NCI-H128 (cell line): ENCODE results near the gene GIMAP5.

Source experiments
- DNase-seq: peaks from one replicate; lab custom pipeline; 2025; ENCODE audit not compliant: unreplicated experiment; lab: John Stamatoyannopoulos, UW

GIMAP5 gene

GRCh38 chr7:150734254-150734653, 3.0 kb upstream of the GIMAP5 start:
- no peak for DNase-seq

DNA sequence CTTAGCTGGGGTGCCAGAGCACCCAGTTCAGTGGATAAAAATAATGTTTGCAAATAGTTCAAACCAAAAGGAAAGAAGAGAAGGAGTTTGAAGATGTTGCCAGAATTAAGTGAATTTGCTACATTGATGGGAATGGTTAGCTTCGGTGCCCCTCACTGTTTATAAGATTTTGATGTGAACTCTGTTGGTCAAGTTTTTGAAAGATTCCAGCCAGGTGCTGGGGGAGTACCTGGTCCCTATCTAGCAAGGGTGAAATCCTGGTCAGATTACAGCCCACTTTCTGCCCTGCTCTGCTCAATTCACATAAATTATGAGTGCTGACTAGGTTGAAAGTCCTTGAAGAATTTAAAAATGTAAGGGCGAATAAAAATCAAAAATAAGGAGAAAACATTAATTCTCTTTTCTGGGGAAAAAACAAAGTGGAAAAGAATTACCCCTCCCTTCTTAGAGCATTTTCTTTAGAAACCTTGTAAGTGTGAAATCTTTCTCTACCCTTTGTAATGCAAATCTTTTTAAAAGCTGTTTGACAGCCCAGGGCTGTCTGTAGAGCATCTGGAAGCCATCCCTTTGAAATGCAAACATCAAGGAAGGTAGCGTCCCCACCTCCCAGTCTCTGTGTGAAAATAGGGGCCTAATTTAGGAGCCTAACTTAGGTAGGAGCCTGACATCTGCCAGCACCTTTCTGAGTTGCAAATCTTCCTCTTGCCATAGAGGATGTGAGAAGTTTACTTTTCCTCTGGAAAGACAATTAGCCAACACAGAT, 1.4 kb upstream of the GIMAP5 start:
- DNase-seq = no peak

DNA sequence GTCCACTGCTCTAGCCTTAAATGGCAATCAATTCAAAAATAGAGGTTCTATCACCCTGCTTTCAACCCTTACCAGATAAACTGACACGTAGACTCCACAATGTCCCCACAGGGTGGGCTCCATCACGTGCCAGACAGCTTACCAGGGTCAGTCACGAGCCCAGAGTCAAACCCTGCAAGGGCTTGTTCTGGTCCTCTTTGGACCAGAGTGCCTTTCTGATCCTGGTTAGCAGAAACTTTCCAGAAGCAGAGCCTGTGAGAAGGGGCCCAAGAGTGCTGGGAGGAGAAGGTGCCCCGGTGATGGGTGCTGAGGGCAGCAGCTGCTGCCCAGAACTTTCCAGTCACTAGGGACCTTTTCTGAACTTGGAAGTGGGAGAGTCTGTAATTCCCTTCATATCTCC, 354 bp upstream of the GIMAP5 start:
- no peak for DNase-seq

- DNase-seq = no peak
These were observed 874 bp downstream of the GIMAP5 start for GRCh38 chr7:150738092-150738491.

GRCh38 chr7:150738591-150739001, 1.4 kb downstream of the GIMAP5 start:
- no peak for DNase-seq

DNA sequence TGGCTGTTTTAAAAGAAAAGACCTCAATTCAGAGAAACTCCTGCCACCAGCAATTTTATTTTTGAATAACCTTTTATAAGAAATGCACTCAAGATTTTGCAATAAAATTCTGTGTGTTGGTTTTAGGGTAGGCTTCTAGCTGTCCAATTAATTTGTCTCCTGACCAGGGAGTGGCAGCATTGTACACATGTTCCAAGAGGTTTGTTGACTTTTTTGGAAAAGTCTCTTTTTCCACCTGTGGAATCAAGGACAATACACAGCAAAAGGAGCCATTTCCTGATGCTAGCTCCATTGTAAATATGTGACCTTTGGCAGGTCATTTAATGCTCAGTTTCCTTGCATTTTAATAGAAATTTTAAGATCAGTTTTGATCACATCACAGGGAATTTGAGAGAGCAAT, 1.8 kb downstream of the GIMAP5 start:
- DNase-seq = no peak

DNA sequence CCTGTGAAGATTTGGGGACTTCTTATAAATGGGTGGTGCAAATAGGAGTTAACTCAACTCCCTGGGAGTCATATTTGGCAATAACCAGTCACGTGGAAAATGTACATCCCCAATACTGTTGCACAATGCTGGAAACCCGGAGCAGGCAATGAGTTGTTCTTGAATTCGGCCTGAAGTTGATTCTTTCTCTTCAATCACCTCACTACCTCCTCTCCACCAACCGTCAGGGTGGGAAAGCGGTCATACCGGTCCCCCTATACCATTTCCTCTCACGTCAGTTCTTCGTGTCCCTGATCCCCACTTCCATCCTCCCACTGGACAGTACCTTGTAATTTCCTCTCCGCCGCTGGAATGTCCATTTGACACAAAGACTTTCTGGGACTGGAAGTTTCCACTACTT, 2.8 kb downstream of the GIMAP5 start:
- no peak for DNase-seq

- no peak for DNase-seq
These were observed 5.2 kb downstream of the GIMAP5 start for GRCh38 chr7:150742286-150742968.

DNA sequence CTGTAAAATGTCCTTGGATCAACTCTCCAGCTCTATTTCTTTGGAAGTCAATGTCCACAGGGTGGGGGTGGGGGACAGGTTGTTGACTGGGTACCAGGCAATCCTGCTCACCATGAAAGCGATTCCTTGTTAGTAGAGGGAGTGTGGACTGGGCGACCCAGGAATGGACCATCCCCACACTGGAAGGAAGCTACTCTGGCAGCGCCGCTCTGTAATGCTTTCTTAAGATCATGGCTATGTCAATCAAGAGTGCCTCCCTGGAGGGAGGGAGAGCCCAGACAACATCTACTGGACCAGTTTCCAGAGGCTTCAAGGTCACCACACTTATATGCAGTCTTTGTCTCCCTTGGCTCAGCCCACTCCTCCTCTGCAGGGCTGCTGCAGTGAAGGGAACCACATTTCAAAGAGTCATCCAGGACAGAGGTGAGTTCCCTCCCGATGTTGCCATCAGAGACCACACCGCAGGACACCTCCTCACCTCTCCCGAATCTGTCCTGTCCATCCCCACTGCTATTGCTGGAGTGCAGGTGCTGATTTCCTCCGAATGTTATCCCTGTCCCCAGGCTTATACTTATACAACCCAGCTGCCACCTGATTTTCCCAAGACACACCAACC, 6.9 kb downstream of the GIMAP5 start:
- DNase-seq = no peak

DNA sequence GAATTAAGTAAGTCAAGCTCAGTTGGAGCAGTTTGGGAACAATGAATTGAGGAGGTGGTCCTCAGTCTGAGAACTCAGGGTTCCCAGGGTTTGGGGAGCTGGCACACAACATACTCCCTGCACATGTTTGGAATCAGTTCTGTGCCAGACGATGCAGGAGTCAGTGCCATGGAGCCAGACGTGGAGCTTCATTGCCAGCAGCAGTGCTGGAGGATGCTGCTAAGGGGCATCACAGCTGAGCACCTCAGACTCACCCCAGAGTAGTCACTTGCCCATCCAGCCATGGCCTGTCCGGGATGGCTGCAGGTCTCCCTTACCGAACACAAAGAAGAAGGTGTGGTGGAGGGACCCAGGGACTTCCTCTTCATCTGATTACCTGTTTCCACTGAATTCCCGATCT, 7.9 kb downstream of the GIMAP5 start:
- no peak for DNase-seq

DNA sequence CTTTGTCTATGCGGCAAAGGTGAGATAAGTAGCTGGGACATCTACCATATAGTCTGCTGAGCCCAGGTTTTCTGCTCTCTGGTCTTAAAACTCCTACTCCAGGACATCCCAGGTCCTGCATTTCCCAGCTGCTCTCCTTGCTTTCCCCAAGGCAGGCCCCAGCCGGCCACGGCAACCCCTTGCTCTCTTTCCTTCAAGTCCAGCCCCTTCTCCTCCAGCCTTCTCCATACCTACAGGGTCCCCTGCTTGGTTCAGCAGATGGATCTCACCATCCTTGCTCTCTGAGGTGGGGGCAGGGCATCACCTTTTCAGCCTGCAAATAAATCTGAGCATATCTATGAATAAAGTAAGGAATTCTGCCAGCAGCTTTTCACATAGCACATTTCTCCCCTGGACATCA, 8.7 kb downstream of the GIMAP5 start:
- no peak for DNase-seq

DNA sequence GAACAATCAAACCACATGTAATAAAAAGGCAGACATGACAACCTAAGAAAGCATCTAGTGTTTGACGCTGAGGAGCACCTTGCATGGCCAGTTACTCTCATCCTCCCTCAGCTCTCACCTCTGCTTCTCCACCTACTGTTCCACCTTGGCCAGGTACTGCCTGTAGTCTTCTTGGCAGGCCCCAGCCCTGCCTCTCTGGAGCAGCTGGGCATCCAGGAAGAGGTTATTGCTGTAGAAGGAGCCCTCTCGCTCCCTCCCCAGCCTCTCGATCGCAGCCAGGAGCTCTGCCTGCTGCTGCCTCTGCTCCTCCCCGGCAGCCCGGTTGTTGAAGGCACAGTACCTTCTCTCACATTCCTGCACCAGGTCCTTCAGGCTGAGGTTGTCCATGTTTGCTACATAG, 9.7 kb downstream of the GIMAP5 start:
- no peak for DNase-seq

- DNase-seq = no peak
These were observed 11.2 kb downstream of the GIMAP5 start for GRCh38 chr7:150748376-150748775.

- DNase-seq = no peak
These were observed 14.5 kb downstream of the GIMAP5 start for GRCh38 chr7:150751702-150752101.

DNA sequence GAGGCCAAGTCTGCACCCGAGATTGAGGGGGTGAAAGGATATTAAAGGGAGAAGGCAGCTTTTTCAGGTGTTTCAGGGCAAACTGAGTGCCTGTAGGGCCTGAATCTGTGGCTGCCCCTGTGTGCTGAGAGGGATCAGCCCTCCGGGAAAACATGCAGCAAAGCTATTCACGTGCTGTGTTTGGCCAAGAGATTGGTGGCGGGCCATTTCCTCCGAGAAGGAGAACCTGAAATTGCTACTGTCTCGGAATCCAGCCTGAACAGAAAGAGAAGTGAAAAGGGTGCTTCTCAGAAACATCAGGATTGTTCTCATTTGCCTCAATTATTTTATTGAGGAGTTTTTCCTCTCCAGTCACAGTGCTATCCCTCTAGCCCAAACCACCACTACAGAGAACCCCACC, 16.0 kb downstream of the GIMAP5 start:
- DNase-seq = no peak

GRCh38 chr7:150753826-150754603, 16.8 kb downstream of the GIMAP5 start:
- DNase-seq = no peak

DNA sequence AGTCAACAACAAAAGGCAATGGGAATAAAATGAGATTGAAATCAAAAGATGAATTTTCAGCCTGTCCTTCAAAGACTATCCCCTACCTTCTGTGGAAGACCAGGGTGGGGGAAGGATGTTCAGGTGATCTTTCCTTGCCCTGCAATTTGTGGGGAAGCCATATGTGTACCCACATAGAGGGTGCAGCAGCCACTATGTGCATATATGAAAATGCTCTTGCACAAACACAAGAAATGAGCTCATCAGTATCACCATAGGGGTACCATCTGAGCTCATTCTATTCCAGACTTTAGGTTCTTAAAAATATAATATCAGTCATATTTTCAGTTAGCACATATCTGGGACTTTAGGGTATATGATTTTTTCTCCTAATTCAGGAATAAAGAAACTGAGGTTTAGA, 17.7 kb downstream of the GIMAP5 start:
- DNase-seq = no peak

DNA sequence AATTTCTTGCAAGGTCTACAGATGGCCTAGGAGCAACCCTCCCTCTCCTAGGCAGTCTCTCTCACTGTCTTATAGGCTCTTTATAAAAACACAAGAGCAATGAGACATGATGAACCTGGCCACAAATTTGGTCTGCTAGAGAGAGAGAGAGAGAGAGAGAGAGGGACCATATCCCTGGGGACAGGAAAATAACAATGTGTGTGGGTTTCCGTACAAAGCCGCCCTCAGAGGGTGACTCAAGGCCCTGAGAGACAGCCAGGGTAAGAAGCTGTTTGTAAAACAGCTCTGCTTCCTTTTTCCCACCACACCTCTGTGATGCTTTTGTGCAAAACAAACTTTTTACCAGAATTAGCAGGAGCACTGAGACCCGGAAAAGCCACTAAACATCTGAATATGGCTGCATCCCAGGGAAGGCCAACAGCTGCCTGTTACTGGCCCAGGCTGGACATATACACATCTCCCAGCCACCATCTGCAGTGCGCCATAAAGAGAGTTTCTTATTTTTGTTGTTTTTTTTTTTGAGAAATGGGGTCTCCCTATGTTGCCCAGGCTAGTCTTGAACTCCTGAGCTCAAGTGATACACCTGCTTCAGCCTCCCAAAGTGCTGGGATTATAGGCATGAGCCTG, 18.4 kb downstream of the GIMAP5 start:
- DNase-seq = no peak

DNA sequence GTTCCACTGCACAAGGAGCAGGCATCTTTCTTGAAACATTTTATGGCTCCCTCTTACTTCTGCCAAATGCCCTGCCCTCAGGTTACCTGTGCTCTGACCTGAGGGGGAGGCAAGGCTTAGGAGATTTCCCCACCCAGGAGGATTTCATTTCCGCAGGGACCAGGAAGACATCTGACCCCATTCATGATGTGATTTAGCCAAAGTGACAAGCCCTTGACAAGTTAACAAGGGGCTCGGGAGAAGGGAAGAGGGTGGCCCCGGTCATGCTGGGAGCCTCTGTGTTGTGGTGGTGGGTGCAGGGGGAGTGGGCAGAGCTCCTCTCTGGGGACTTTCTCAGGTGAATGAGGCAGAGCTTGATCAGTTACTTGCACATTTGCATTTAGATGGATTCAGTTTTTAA, 18.9 kb downstream of the GIMAP5 start:
- DNase-seq = no peak

- no peak for DNase-seq
These were observed 19.6 kb downstream of the GIMAP5 start for GRCh38 chr7:150756858-150757257.

DNA sequence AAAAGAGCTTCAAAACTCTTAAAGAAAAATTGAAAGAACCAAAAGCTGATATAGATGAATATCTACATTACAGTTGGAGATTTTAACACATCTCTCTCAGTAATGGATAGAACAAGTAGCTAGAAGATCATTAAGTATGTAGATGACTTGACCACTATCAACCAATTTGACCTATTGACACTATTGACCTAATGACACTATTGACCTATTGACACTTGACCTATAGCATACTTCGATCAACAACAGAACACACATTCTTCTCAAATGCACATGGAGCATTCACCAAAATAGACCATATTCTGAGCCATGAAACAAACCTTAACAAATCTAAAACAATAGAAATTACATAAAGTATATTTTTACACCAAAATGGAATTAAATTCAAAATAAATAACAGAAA, 22.3 kb downstream of the GIMAP5 start:
- DNase-seq = no peak
